ENCODE measurements around the gene WIPF2.
A peak's percentile ranks its signal among the peaks of the same experiment; 100 is the strongest.

The WIPF2 gene

GRCh38 chr17:40278414-40278813 lies 59.3 kb downstream of the WIPF2 start:
- TF ChIP-seq CTCF (IDR thresholded peaks at IDR 0.05; ENCODE audit: low read length, missing control alignments): no peak
- H3K4me3 ChIP-seq (replicated peaks; ENCODE audit: low read depth, low read length): no peak overlapping the region
- DNase-seq (ENCODE audit: low read depth): no peak

GRCh38 chr17:40279402-40279801 lies 60.3 kb downstream of the WIPF2 start:
- DNase-seq (ENCODE audit: low read depth): no peak
- no peak for TF ChIP-seq CTCF (IDR thresholded peaks at IDR 0.05; ENCODE audit: low read length, missing control alignments)
- H3K4me3 ChIP-seq (replicated peaks; ENCODE audit: low read depth, low read length): no peak overlapping the region

- no peak for TF ChIP-seq CTCF (IDR thresholded peaks at IDR 0.05; ENCODE audit: low read length, missing control alignments)
- no peak overlapping the region for H3K4me3 ChIP-seq (replicated peaks; ENCODE audit: low read depth, low read length)
- DNase-seq (ENCODE audit: low read depth): no peak
Measured at GRCh38 chr17:40281663-40282062, 62.6 kb downstream of the WIPF2 start.

- peak; percentile 64 for DNase-seq (ENCODE audit: low read depth)
- H3K4me3 ChIP-seq (replicated peaks; ENCODE audit: low read depth, low read length): peak overlapping the region; percentile 10
- no peak for TF ChIP-seq CTCF (IDR thresholded peaks at IDR 0.05; ENCODE audit: low read length, missing control alignments)
Measured at GRCh38 chr17:40283662-40284061, 64.6 kb downstream of the WIPF2 start.

- TF ChIP-seq CTCF (IDR thresholded peaks at IDR 0.05; ENCODE audit: low read length, missing control alignments): peak; percentile 40
- H3K4me3 ChIP-seq (replicated peaks; ENCODE audit: low read depth, low read length): peak overlapping the region; percentile 10
- peak; percentile 63 for DNase-seq (ENCODE audit: low read depth)
Measured at GRCh38 chr17:40284085-40284713, 65.1 kb downstream of the WIPF2 start.

- DNase-seq (ENCODE audit: low read depth): no peak
- no peak overlapping the region for H3K4me3 ChIP-seq (replicated peaks; ENCODE audit: low read depth, low read length)
- TF ChIP-seq CTCF (IDR thresholded peaks at IDR 0.05; ENCODE audit: low read length, missing control alignments): no peak
Measured at GRCh38 chr17:40286473-40286872, 67.4 kb downstream of the WIPF2 start.

GRCh38 chr17:40287159-40287493 lies 68.0 kb downstream of the WIPF2 start:
- no peak overlapping the region for H3K4me3 ChIP-seq (replicated peaks; ENCODE audit: low read depth, low read length)

More at GRCh38 chr17:40287159-40287493, 68.0 kb downstream of the WIPF2 start:
- DNase-seq (ENCODE audit: low read depth): no peak
- no peak for TF ChIP-seq CTCF (IDR thresholded peaks at IDR 0.05; ENCODE audit: low read length, missing control alignments)
